ENCODE results near the gene SCAPER. TPM values are rescaled to one million over a fixed set of nuclear protein-coding genes. Genes with fewer than 3 reads are reported as not detected.

SCAPER gene
- total RNA-seq, 1 experiment from 2014 or later: 15.3 TPM

DNA sequence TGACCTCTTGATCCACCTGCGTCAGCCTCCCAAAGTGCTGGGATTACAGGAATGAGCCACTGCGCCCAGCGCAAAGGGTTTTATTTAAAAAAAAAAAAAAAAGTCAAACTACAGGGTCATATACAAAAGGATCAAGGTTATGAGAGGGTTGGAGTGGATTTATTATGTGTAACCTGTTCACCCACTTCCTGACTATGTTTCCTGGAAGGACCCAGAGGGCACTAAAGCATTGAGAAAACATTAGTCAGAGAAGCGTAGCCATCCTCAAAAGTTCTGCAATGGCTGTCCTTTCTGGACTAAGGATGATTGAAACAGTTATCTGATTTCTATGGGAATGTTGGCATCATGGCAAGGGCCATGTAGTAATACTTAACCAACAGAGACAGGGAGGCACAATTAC, 7.3 kb upstream of the SCAPER start:
- Histone ChIP-seq H3K9me3 (ENCODE audit: control insufficient read depth, insufficient read depth, low read depth, low read length) (no peaks in the 10 kb centered on the region), H3K4me1 (ENCODE audit: control insufficient read depth, insufficient read depth, low read length) (no peaks in the 10 kb centered on the region), H3K27ac (ENCODE audit: low read length) (no peak overlapping the region), H3K4me3 (ENCODE audit: low read depth in 2 of 2, low read length in 2 of 2) (no peak overlapping the region), H3K27me3 (ENCODE audit: control insufficient read depth, insufficient read depth, low read length) (peaks cover 8% of the 10 kb centered on the region), H3K36me3 (ENCODE audit: control insufficient read depth, insufficient read depth, low read length) (no peaks in the 10 kb centered on the region)
- TF ChIP-seq, protein P1, sequence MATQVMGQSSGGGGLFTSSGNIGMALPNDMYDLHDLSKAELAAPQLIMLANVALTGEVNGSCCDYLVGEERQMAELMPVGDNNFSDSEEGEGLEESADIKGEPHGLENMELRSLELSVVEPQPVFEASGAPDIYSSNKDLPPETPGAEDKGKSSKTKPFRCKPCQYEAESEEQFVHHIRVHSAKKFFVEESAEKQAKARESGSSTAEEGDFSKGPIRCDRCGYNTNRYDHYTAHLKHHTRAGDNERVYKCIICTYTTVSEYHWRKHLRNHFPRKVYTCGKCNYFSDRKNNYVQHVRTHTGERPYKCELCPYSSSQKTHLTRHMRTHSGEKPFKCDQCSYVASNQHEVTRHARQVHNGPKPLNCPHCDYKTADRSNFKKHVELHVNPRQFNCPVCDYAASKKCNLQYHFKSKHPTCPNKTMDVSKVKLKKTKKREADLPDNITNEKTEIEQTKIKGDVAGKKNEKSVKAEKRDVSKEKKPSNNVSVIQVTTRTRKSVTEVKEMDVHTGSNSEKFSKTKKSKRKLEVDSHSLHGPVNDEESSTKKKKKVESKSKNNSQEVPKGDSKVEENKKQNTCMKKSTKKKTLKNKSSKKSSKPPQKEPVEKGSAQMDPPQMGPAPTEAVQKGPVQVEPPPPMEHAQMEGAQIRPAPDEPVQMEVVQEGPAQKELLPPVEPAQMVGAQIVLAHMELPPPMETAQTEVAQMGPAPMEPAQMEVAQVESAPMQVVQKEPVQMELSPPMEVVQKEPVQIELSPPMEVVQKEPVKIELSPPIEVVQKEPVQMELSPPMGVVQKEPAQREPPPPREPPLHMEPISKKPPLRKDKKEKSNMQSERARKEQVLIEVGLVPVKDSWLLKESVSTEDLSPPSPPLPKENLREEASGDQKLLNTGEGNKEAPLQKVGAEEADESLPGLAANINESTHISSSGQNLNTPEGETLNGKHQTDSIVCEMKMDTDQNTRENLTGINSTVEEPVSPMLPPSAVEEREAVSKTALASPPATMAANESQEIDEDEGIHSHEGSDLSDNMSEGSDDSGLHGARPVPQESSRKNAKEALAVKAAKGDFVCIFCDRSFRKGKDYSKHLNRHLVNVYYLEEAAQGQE (IDR thresholded peaks at IDR 0.05; ENCODE audit: insufficient read depth in 1 of 2, low read depth in 2 of 2, low read length in 1 of 2): no peak
- TF ChIP-seq TCF7L2 (IDR thresholded peaks at IDR 0.05; ENCODE audit: low read depth, low read length) (no peak), POLR2AphosphoS5 (IDR thresholded peaks at IDR 0.05; ENCODE audit: low read depth, low read length) (no peak), SIN3A (IDR thresholded peaks at IDR 0.05; ENCODE audit: borderline replicate concordance, insufficient read depth, low read depth, low read length) (no peak)
- TF ChIP-seq, protein P2, sequence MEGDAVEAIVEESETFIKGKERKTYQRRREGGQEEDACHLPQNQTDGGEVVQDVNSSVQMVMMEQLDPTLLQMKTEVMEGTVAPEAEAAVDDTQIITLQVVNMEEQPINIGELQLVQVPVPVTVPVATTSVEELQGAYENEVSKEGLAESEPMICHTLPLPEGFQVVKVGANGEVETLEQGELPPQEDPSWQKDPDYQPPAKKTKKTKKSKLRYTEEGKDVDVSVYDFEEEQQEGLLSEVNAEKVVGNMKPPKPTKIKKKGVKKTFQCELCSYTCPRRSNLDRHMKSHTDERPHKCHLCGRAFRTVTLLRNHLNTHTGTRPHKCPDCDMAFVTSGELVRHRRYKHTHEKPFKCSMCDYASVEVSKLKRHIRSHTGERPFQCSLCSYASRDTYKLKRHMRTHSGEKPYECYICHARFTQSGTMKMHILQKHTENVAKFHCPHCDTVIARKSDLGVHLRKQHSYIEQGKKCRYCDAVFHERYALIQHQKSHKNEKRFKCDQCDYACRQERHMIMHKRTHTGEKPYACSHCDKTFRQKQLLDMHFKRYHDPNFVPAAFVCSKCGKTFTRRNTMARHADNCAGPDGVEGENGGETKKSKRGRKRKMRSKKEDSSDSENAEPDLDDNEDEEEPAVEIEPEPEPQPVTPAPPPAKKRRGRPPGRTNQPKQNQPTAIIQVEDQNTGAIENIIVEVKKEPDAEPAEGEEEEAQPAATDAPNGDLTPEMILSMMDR (IDR thresholded peaks at IDR 0.05): no peak
- DNase-seq (ENCODE audit: low read depth, low spot score) (no peak), ATAC-seq (no peak)
- intact Hi-C loops (cut with micrococcal nuclease; ENCODE audit: unreplicated experiment): no loop called here
- in situ Hi-C loops (cut with HindIII; ENCODE audit: low pct_unique_long_range_greater_than_20kb, low sequenced_read_pairs): no loop called here
- ChIA-PET CTCF (no interaction called here), POLR2A (no interaction called here)
- no TSS peak for BruUV-seq (replicated peaks)

DNA sequence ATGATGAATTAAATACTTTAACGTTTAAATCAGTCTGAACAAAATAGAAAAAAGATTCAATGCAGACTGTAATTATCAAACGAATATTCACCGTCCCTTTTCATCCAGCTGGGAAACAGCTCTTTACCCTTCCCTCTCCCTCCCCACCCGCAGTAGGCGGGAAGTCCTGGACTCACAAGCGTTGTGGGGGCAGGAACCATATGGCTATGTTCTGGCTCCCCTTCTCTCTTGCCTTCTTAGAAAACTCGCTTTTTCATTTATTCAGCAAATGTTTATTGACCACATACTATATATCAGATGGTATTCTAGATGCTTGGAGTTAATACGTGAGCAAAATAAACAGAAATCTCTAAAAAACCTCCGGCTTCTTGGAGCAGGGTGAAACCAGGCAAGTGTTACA, 715 bp upstream of the SCAPER start:
- H3K27ac ChIP-seq (ENCODE audit: low read length): peak overlapping the region; percentile 93
- peak overlapping the region; percentile 79 to 86 for H3K4me3 ChIP-seq (ENCODE audit: low read depth in 2 of 2, low read length in 2 of 2)
- ChIA-PET CTCF (no interaction called here), POLR2A (no interaction called here)
- BruUV-seq (replicated peaks): no TSS peak
- TF ChIP-seq SIN3A (IDR thresholded peaks at IDR 0.05; ENCODE audit: borderline replicate concordance, insufficient read depth, low read depth, low read length) (no peak), POLR2AphosphoS5 (IDR thresholded peaks at IDR 0.05; ENCODE audit: low read depth, low read length) (no peak), TCF7L2 (IDR thresholded peaks at IDR 0.05; ENCODE audit: low read depth, low read length) (no peak)
- TF ChIP-seq, protein P2 (IDR thresholded peaks at IDR 0.05): no peak
- TF ChIP-seq, protein P1 (IDR thresholded peaks at IDR 0.05; ENCODE audit: insufficient read depth in 1 of 2, low read depth in 2 of 2, low read length in 1 of 2): no peak
- H3K4me1 ChIP-seq (ENCODE audit: control insufficient read depth, insufficient read depth, low read length): peaks cover 18% of the 10 kb centered on the region
- H3K27me3 ChIP-seq (ENCODE audit: control insufficient read depth, insufficient read depth, low read length): no peaks in the 10 kb centered on the region
- intact Hi-C loops (cut with micrococcal nuclease; ENCODE audit: unreplicated experiment) (no loop called here), in situ Hi-C loops (cut with HindIII; ENCODE audit: low pct_unique_long_range_greater_than_20kb, low sequenced_read_pairs) (no loop called here)
- H3K9me3 ChIP-seq (ENCODE audit: control insufficient read depth, insufficient read depth, low read depth, low read length): no peaks in the 10 kb centered on the region
- no peak for ATAC-seq
- DNase-seq (ENCODE audit: low read depth, low spot score): no peak
- H3K36me3 ChIP-seq (ENCODE audit: control insufficient read depth, insufficient read depth, low read length): no peaks in the 10 kb centered on the region
